MCF 10A (cell line): Measurements from ENCODE around the gene C9orf40. TPM values are rescaled to one million over a fixed set of nuclear protein-coding genes. Genes with fewer than 3 reads are reported as not detected.

Experiments
- BruUV-seq: library from RNA; stranded (reverse); fragments of 400-500 nt; replicated peaks from 2 replicates; lab custom pipeline; 2021; lab: Mats Ljungman, UMichigan
- CTCF ChIA-PET: fragments of 300-600 bp; sonication (Branson Sonifier 250); formaldehyde crosslinking; extraction: SDS; loops from one replicate; lab custom pipeline; 2021; ENCODE audit warnings: antibody characterized with exemption, inconsistent platforms; lab: Yijun Ruan, JAX
- POLR2A ChIA-PET: fragments of 300-600, 350-650 bp; sonication (Branson Sonifier 250); formaldehyde crosslinking; extraction: SDS; loops from one replicate; lab custom pipeline; 2020; ENCODE audit warnings: antibody characterized with exemption, inconsistent platforms; lab: Yijun Ruan, JAX
- DNase-seq: peaks from one replicate; pipeline ENCODE4 v3.0.0-alpha.2; 2018; ENCODE audit not compliant: unreplicated experiment
- H3K27ac Mint-ChIP-seq: one replicate; pipeline ENCODE4 v1.8.0; 2022; ENCODE audit warnings: mild to moderate bottlenecking, low read depth, mixed read lengths; ENCODE audit not compliant: unreplicated experiment
- H3K27me3 Mint-ChIP-seq: one replicate; pipeline ENCODE4 v1.8.0; 2022; ENCODE audit warnings: mixed read lengths; ENCODE audit not compliant: insufficient read depth, unreplicated experiment
- H3K36me3 Mint-ChIP-seq: one replicate; pipeline ENCODE4 v1.8.0; 2022; ENCODE audit warnings: mild to moderate bottlenecking, moderate library complexity, mixed read lengths; ENCODE audit not compliant: insufficient read depth, unreplicated experiment
- H3K4me1 Mint-ChIP-seq: one replicate; pipeline ENCODE4 v1.8.0; 2022; ENCODE audit warnings: mixed read lengths; ENCODE audit not compliant: insufficient read depth, unreplicated experiment
- H3K4me3 Mint-ChIP-seq: one replicate; pipeline ENCODE4 v1.8.0; 2022; ENCODE audit warnings: mild to moderate bottlenecking, moderate library complexity, mixed read lengths; ENCODE audit not compliant: unreplicated experiment
- H3K9me3 Mint-ChIP-seq: one replicate; pipeline ENCODE4 v1.8.0; 2022; ENCODE audit warnings: mixed read lengths; ENCODE audit not compliant: unreplicated experiment
- intact Hi-C: fragments of 100-400 bp; cut with micrococcal nuclease; formaldehyde crosslinking; loops from 2 replicates; pipeline ENCODE4 v1.14.1; 2022
- total RNA-seq: library from RNA; stranded (reverse); gene quantifications from 2 replicates; pipeline ENCODE4 v1.2.3, GENCODE V29; 2022
- TF ChIP-seq, protein P1 (sequence below): fragments of 200-600 bp; IDR thresholded peaks from one replicate; pipeline ENCODE4 v1.8.0; 2022; ENCODE audit warnings: antibody characterized with exemption, mild to moderate bottlenecking; ENCODE audit not compliant: unreplicated experiment

Gene C9orf40
- total RNA-seq, 1 experiment from 2014 or later = 5.6 TPM

DNA sequence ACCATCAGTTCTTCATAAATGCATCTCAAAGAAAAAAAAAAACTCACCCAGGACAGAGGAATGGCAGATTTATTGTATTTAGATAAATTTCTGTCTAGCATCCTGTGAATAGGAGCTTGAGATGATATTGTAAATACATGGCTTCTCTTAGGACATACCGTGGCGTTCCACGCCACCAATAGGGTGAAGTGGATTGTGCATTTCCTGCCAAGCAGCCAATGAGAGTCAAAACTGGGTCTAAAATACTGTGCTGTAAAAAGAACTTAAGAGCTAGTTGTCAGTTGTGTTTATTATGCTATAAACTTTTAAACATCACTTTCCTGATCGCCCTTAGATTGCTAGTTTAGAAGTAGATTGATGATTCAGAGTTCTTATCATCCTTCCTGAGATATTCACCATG is 44.0 kb downstream of the C9orf40 start:
- Mint-ChIP-seq H3K27me3 (no peaks in the 10 kb centered on the region), H3K4me3 (no peak overlapping the region), H3K9me3 (peaks cover 6% of the 10 kb centered on the region), H3K27ac (no peak overlapping the region), H3K36me3 (peaks cover 6% of the 10 kb centered on the region), H3K4me1 (no peaks in the 10 kb centered on the region)
- no peak for DNase-seq
- intact Hi-C loops = no loop called here
- ChIA-PET POLR2A (no interaction called here), CTCF (no interaction called here)
- BruUV-seq = no TSS peak
- TF ChIP-seq, protein P1, sequence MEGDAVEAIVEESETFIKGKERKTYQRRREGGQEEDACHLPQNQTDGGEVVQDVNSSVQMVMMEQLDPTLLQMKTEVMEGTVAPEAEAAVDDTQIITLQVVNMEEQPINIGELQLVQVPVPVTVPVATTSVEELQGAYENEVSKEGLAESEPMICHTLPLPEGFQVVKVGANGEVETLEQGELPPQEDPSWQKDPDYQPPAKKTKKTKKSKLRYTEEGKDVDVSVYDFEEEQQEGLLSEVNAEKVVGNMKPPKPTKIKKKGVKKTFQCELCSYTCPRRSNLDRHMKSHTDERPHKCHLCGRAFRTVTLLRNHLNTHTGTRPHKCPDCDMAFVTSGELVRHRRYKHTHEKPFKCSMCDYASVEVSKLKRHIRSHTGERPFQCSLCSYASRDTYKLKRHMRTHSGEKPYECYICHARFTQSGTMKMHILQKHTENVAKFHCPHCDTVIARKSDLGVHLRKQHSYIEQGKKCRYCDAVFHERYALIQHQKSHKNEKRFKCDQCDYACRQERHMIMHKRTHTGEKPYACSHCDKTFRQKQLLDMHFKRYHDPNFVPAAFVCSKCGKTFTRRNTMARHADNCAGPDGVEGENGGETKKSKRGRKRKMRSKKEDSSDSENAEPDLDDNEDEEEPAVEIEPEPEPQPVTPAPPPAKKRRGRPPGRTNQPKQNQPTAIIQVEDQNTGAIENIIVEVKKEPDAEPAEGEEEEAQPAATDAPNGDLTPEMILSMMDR = no peak

DNA sequence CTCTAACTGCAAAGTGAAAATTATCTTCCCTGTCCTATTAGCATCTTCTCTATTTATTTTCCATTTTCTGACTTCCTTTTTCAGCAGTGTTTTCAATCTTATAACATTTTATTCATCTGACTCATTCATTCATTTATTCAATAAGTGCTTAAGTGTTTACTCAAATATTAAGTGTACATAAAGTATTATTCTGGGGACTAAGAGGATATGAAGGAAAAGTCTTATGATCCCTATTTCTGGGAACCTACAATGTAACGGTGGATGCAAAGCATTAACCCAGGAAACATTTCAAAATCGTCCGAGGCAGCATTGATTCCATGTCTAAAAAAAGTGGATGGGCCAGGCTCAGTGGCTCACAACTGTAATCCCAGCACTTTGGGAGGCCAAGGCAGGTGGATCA is 45.6 kb downstream of the C9orf40 start:
- Mint-ChIP-seq H3K27ac (no peak overlapping the region), H3K27me3 (no peaks in the 10 kb centered on the region), H3K9me3 (peaks cover 4% of the 10 kb centered on the region), H3K36me3 (peaks cover 6% of the 10 kb centered on the region), H3K4me1 (no peaks in the 10 kb centered on the region), H3K4me3 (no peak overlapping the region)
- intact Hi-C loops = no loop called here
- TF ChIP-seq, protein P1 = no peak
- DNase-seq = no peak
- ChIA-PET POLR2A (no interaction called here), CTCF (no interaction called here)
- no TSS peak for BruUV-seq

DNA sequence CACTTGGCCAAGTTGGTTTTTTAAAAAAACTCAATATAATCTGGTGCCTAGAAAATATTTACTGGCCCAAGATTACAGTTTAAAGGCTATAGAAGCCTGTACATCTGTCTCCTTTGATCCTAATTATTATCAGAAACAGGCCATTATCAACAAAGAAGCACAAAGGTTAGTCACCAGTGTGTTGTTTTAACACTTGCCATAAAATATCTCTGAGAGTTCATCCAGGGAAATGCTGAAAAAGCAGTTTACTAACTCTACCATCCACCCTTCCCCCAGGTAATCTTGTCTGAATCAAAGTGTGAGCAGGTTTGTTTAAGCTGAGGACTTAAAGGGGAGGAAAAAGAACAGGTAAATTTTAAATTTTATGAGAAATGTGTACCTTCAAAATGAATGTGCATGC is 51.7 kb downstream of the C9orf40 start:
- Mint-ChIP-seq H3K36me3 (no peaks in the 10 kb centered on the region), H3K27me3 (no peaks in the 10 kb centered on the region), H3K4me1 (no peaks in the 10 kb centered on the region), H3K9me3 (no peaks in the 10 kb centered on the region), H3K4me3 (no peak overlapping the region), H3K27ac (no peak overlapping the region)
- ChIA-PET POLR2A (no interaction called here), CTCF (no interaction called here)
- intact Hi-C loops = no loop called here
- no TSS peak for BruUV-seq
- TF ChIP-seq, protein P1 = no peak
- DNase-seq = no peak

Other genes starting within 250 kb of the C9orf40 start
- 0.22 TPM in 1 of 2 replicates, not detected in the other for gene TRPM6, start 65.0 kb downstream of the C9orf40 start, total RNA-seq
- 12.9 and 21.5 TPM in 2 replicates for gene CARNMT1, start 75.4 kb upstream of the C9orf40 start, total RNA-seq
- gene NMRK1, start 135.2 kb upstream of the C9orf40 start, total RNA-seq = 24.6 and 35.5 TPM in 2 replicates
- 18.3 and 21.1 TPM in 2 replicates for gene OSTF1, start 135.6 kb upstream of the C9orf40 start, total RNA-seq